ENCODE measurements around the gene GRIA4. TPM values are rescaled to one million over a fixed set of nuclear protein-coding genes. Genes with fewer than 3 reads are reported as not detected.

Gene GRIA4
- total and polyA plus RNA-seq, 2 donors (not counting 1 experiment from before 2014, with no cell fraction given): 0.15 to 0.50 TPM

DNA sequence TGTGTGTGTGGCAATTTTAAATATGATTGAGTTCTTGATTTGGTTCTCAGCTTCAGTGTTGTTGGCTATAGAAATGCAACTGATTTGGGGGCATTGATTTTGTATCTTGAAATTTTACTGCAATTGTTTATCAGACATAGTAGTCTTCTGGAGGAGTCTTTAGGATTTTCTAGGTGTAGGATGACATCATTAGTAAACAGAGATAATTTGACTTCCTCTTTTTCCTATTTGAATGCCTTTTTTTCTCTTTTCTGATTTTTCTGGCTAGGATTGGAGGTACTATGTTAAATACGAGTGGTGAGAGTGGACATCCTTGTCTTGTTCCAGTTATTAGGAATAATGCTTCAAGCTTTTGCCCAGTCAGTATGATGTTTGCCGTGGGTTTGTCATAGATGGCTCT is 287.3 kb downstream of the GRIA4 start:
- no peaks in the 10 kb centered on the region for H3K36me3 ChIP-seq (ENCODE audit: control insufficient read depth, insufficient read depth, low read length)
- H3K79me2 ChIP-seq (ENCODE audit: control insufficient read depth, insufficient read depth, low read length): no peaks in the 10 kb centered on the region
- H3K27me3 ChIP-seq (ENCODE audit: control insufficient read depth, insufficient read depth, low read length): no peaks in the 10 kb centered on the region
- H3K4me1 ChIP-seq (ENCODE audit: control insufficient read depth, extremely low read depth, insufficient read depth, low read length): no peaks in the 10 kb centered on the region
- H3K9me3 ChIP-seq (ENCODE audit: control insufficient read depth, insufficient read depth, low read depth, low read length): no peaks in the 10 kb centered on the region
- H4K20me1 ChIP-seq (ENCODE audit: control insufficient read depth, extremely low read depth, insufficient read depth, low read length): no peaks in the 10 kb centered on the region
- TF ChIP-seq EZH2 (IDR thresholded peaks at IDR 0.05; ENCODE audit: low read length, missing control alignments) (no peak), CTCF (conservative IDR thresholded peaks at IDR 0.05 in 1 of 2, IDR thresholded peaks at IDR 0.05 in 1 of 2; ENCODE audit: low read depth in 1 of 2, low read length in 2 of 2) (no peak)
- H3K27ac ChIP-seq (ENCODE audit: insufficient read depth, low read length): no peak overlapping the region
- no peak overlapping the region for H3K9ac ChIP-seq (ENCODE audit: insufficient read depth, low read length)
- DNase-seq (ENCODE audit: low read depth in 2 of 2): no peak
- H2AFZ ChIP-seq (ENCODE audit: low read length): no peak overlapping the region
- no peak overlapping the region for H3K4me2 ChIP-seq (ENCODE audit: extremely low read depth, insufficient read depth, low read length)
- no peak overlapping the region for H3K4me3 ChIP-seq (replicated peaks in 1 of 4; ENCODE audit: control extremely low read depth in 1 of 4, insufficient read depth in 1 of 4, low read depth in 3 of 4, low read length in 4 of 4)

DNA sequence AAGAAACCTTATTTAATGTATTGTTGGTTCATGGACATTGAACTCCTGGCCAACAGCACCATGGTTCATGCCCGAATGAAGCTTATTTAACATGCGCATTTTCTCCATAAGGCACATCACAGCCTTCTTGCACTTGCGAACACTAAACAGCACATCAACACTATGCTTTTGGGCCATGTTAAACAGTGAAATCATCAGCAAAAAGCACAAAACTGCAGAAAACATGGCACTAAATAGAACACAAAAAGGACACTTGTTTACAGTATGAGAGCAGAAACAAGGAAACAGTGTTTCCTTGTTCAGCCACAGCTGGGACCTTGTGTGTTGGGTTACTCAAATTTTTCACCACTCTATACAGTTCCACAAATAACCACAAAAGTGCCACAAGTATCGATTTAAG is 289.9 kb downstream of the GRIA4 start:
- no peak overlapping the region for H3K9ac ChIP-seq (ENCODE audit: insufficient read depth, low read length)
- H3K9me3 ChIP-seq (ENCODE audit: control insufficient read depth, insufficient read depth, low read depth, low read length): no peaks in the 10 kb centered on the region
- no peak overlapping the region for H2AFZ ChIP-seq (ENCODE audit: low read length)
- H3K79me2 ChIP-seq (ENCODE audit: control insufficient read depth, insufficient read depth, low read length): no peaks in the 10 kb centered on the region
- no peaks in the 10 kb centered on the region for H3K36me3 ChIP-seq (ENCODE audit: control insufficient read depth, insufficient read depth, low read length)
- no peak for DNase-seq (ENCODE audit: low read depth in 2 of 2)
- no peak overlapping the region for H3K4me3 ChIP-seq (replicated peaks in 1 of 4; ENCODE audit: control extremely low read depth in 1 of 4, insufficient read depth in 1 of 4, low read depth in 3 of 4, low read length in 4 of 4)
- H4K20me1 ChIP-seq (ENCODE audit: control insufficient read depth, extremely low read depth, insufficient read depth, low read length): no peaks in the 10 kb centered on the region
- no peak for TF ChIP-seq EZH2 (IDR thresholded peaks at IDR 0.05; ENCODE audit: low read length, missing control alignments)
- TF ChIP-seq CTCF (conservative IDR thresholded peaks at IDR 0.05 in 1 of 2, IDR thresholded peaks at IDR 0.05 in 1 of 2; ENCODE audit: low read depth in 1 of 2, low read length in 2 of 2): no peak
- no peak overlapping the region for H3K27ac ChIP-seq (ENCODE audit: insufficient read depth, low read length)
- H3K27me3 ChIP-seq (ENCODE audit: control insufficient read depth, insufficient read depth, low read length): no peaks in the 10 kb centered on the region
- no peaks in the 10 kb centered on the region for H3K4me1 ChIP-seq (ENCODE audit: control insufficient read depth, extremely low read depth, insufficient read depth, low read length)
- no peak overlapping the region for H3K4me2 ChIP-seq (ENCODE audit: extremely low read depth, insufficient read depth, low read length)

DNA sequence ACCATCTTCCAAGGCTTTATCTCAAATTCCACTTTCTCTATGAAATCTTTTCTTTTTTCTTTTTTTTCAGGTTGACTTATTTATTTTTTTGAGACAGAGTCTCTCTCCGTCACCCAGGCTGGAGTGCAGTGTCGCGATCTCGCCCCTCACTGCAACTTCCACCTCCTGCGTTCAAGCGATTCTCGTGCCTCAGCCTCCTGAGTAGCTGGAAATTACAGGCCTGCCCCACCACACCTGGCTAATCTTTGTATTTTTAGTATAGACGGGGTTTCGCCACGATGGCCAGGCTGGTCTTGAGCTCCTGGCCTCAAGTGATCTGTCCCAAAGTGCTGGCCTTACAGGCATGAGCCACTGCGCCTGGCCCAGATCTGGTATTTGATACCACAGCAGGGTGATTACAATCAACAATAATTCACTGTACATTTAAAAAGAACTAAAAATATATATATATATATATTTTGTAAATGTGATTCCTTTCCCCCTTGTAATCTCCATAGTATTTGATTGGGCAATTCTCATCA is 290.7 kb downstream of the GRIA4 start:
- Histone ChIP-seq H3K4me2 (ENCODE audit: extremely low read depth, insufficient read depth, low read length) (no peak overlapping the region), H4K20me1 (ENCODE audit: control insufficient read depth, extremely low read depth, insufficient read depth, low read length) (no peaks in the 10 kb centered on the region), H3K27ac (ENCODE audit: insufficient read depth, low read length) (no peak overlapping the region), H3K27me3 (ENCODE audit: control insufficient read depth, insufficient read depth, low read length) (no peaks in the 10 kb centered on the region), H3K36me3 (ENCODE audit: control insufficient read depth, insufficient read depth, low read length) (no peaks in the 10 kb centered on the region), H3K4me1 (ENCODE audit: control insufficient read depth, extremely low read depth, insufficient read depth, low read length) (no peaks in the 10 kb centered on the region), H3K9me3 (ENCODE audit: control insufficient read depth, insufficient read depth, low read depth, low read length) (no peaks in the 10 kb centered on the region), H3K79me2 (ENCODE audit: control insufficient read depth, insufficient read depth, low read length) (no peaks in the 10 kb centered on the region), H2AFZ (ENCODE audit: low read length) (no peak overlapping the region), H3K4me3 (replicated peaks in 1 of 4; ENCODE audit: control extremely low read depth in 1 of 4, insufficient read depth in 1 of 4, low read depth in 3 of 4, low read length in 4 of 4) (no peak overlapping the region), H3K9ac (ENCODE audit: insufficient read depth, low read length) (no peak overlapping the region)
- no peak for DNase-seq (ENCODE audit: low read depth in 2 of 2)
- no peak for TF ChIP-seq EZH2 (IDR thresholded peaks at IDR 0.05; ENCODE audit: low read length, missing control alignments)
- TF ChIP-seq CTCF (conservative IDR thresholded peaks at IDR 0.05 in 1 of 2, IDR thresholded peaks at IDR 0.05 in 1 of 2; ENCODE audit: low read depth in 1 of 2, low read length in 2 of 2): no peak

All from fibroblast of lung (primary cell).